Activated T-cell treated with anti-CD3 and anti-CD28 coated beads, Interleukin-2, amount 50 U/mL, for 24 hours (primary cell): ENCODE measurements around the gene ALPG.
"Not testable (repeated sequence)": the region's sequence is repeated elsewhere in the genome, so short reads cannot be mapped to it uniquely, and the experiment has no call there.

Experiments used
- DNase-seq: peaks from one replicate; pipeline ENCODE4 v3.0.0-alpha.2; 2020
- H3K27ac Mint-ChIP-seq: 2 replicates; pipeline ENCODE4 v1.8.0; 2020; ENCODE audit warnings: mild to moderate bottlenecking, mixed read lengths
- H3K27me3 Mint-ChIP-seq: 2 replicates; pipeline ENCODE4 v1.8.0; 2020; ENCODE audit warnings: mixed read lengths
- H3K36me3 Mint-ChIP-seq: 2 replicates; pipeline ENCODE4 v1.8.0; 2020; ENCODE audit warnings: low read depth, mixed read lengths
- H3K4me1 Mint-ChIP-seq: 2 replicates; pipeline ENCODE4 v1.8.0; 2020; ENCODE audit warnings: low read depth, mixed read lengths
- H3K4me3 Mint-ChIP-seq: 2 replicates; pipeline ENCODE4 v1.8.0; 2020; ENCODE audit warnings: mild to moderate bottlenecking, moderate library complexity, mixed read lengths
- H3K9me3 Mint-ChIP-seq: 2 replicates; pipeline ENCODE4 v1.8.0; 2020; ENCODE audit warnings: mixed read lengths

Gene ALPG

GRCh38 chr2:232418056-232418455 is 11.4 kb downstream of the ALPG start:
- DNase-seq, result no peak
- peak overlapping the region; percentile 47 for H3K4me3 Mint-ChIP-seq
- H3K36me3 Mint-ChIP-seq, result no peaks in the 10 kb centered on the region
- H3K27ac Mint-ChIP-seq, result no peak overlapping the region
- H3K9me3 Mint-ChIP-seq, result peaks cover 3% of the 10 kb centered on the region
- H3K27me3 Mint-ChIP-seq, result peaks cover 82% of the 10 kb centered on the region
- peaks cover 23% of the 10 kb centered on the region for H3K4me1 Mint-ChIP-seq

GRCh38 chr2:232418466-232419244 is 12.0 kb downstream of the ALPG start:
- H3K36me3 Mint-ChIP-seq, result no peaks in the 10 kb centered on the region
- DNase-seq, result no peak
- peaks cover 81% of the 10 kb centered on the region for H3K27me3 Mint-ChIP-seq
- peaks cover 3% of the 10 kb centered on the region for H3K9me3 Mint-ChIP-seq
- H3K4me3 Mint-ChIP-seq, result peak overlapping the region; percentile 47
- H3K27ac Mint-ChIP-seq, result no peak overlapping the region
- H3K4me1 Mint-ChIP-seq, result peaks cover 17% of the 10 kb centered on the region

GRCh38 chr2:232419245-232420072 is 12.8 kb downstream of the ALPG start:
- Mint-ChIP-seq H3K27ac (no peak overlapping the region), H3K36me3 (no peaks in the 10 kb centered on the region), H3K4me3 (peak overlapping the region; percentile 47), H3K9me3 (peaks cover 3% of the 10 kb centered on the region), H3K27me3 (peaks cover 80% of the 10 kb centered on the region), H3K4me1 (peaks cover 16% of the 10 kb centered on the region)
- DNase-seq, result no peak

GRCh38 chr2:232420073-232420454 is 13.4 kb downstream of the ALPG start:
- Mint-ChIP-seq H3K4me1 (peaks cover 16% of the 10 kb centered on the region), H3K36me3 (no peaks in the 10 kb centered on the region), H3K27ac (no peak overlapping the region), H3K27me3 (peaks cover 76% of the 10 kb centered on the region), H3K4me3 (peak overlapping the region; percentile 45), H3K9me3 (peaks cover 3% of the 10 kb centered on the region)
- DNase-seq, result no peak

GRCh38 chr2:232420463-232421188 is 14.0 kb downstream of the ALPG start:
- Mint-ChIP-seq H3K4me1 (peaks cover 16% of the 10 kb centered on the region), H3K36me3 (no peaks in the 10 kb centered on the region), H3K4me3 (peak overlapping the region; percentile 45), H3K9me3 (peaks cover 3% of the 10 kb centered on the region), H3K27ac (no peak overlapping the region), H3K27me3 (peaks cover 72% of the 10 kb centered on the region)
- DNase-seq, result peak; percentile 48

- no peaks in the 10 kb centered on the region for H3K36me3 Mint-ChIP-seq
- H3K27me3 Mint-ChIP-seq, result peaks cover 65% of the 10 kb centered on the region
- H3K27ac Mint-ChIP-seq, result no peak overlapping the region
- H3K4me3 Mint-ChIP-seq, result no peak overlapping the region
- peaks cover 16% of the 10 kb centered on the region for H3K4me1 Mint-ChIP-seq
- peaks cover 3% of the 10 kb centered on the region for H3K9me3 Mint-ChIP-seq
- no peak for DNase-seq
Observed at GRCh38 chr2:232421189-232421785, 14.6 kb downstream of the ALPG start.

- H3K27me3 Mint-ChIP-seq, result peaks cover 61% of the 10 kb centered on the region
Observed at GRCh38 chr2:232422051-232422450, 15.4 kb downstream of the ALPG start.

GRCh38 chr2:232422996-232423395 is 16.4 kb downstream of the ALPG start:
- H3K27me3 Mint-ChIP-seq, result peaks cover 54% of the 10 kb centered on the region
- peaks cover 16% of the 10 kb centered on the region for H3K4me1 Mint-ChIP-seq
- H3K9me3 Mint-ChIP-seq, H3K4me3 Mint-ChIP-seq, H3K27ac Mint-ChIP-seq, DNase-seq, H3K36me3 Mint-ChIP-seq: not testable (repeated sequence)

More at GRCh38 chr2:232422051-232422450, 15.4 kb downstream of the ALPG start:
- Mint-ChIP-seq H3K9me3 (peaks cover 3% of the 10 kb centered on the region), H3K4me1 (peaks cover 16% of the 10 kb centered on the region), H3K27ac (no peak overlapping the region), H3K36me3 (no peaks in the 10 kb centered on the region), H3K4me3 (no peak overlapping the region)
- DNase-seq, result no peak

GRCh38 chr2:232423407-232423806 is 16.8 kb downstream of the ALPG start:
- Mint-ChIP-seq H3K27me3 (peaks cover 50% of the 10 kb centered on the region), H3K4me1 (peaks cover 14% of the 10 kb centered on the region)
- H3K36me3 Mint-ChIP-seq, H3K4me3 Mint-ChIP-seq, H3K27ac Mint-ChIP-seq, DNase-seq, H3K9me3 Mint-ChIP-seq: not testable (repeated sequence)

- Mint-ChIP-seq H3K36me3 (no peaks in the 10 kb centered on the region), H3K9me3 (no peaks in the 10 kb centered on the region), H3K27me3 (peaks cover 3% of the 10 kb centered on the region), H3K27ac (no peak overlapping the region), H3K4me3 (no peak overlapping the region), H3K4me1 (no peaks in the 10 kb centered on the region)
- DNase-seq, result no peak
Observed at GRCh38 chr2:232431705-232432590, 25.3 kb downstream of the ALPG start.

- H3K4me1 Mint-ChIP-seq, result no peaks in the 10 kb centered on the region
- H3K9me3 Mint-ChIP-seq, result no peaks in the 10 kb centered on the region
- peaks cover 6% of the 10 kb centered on the region for H3K27me3 Mint-ChIP-seq
- no peaks in the 10 kb centered on the region for H3K36me3 Mint-ChIP-seq
- DNase-seq, result no peak
- H3K27ac Mint-ChIP-seq, result no peak overlapping the region
- H3K4me3 Mint-ChIP-seq, result no peak overlapping the region
Observed at GRCh38 chr2:232432598-232433184, 26.0 kb downstream of the ALPG start.

GRCh38 chr2:232433622-232434021 is 27.0 kb downstream of the ALPG start:
- not testable (repeated sequence) for H3K9me3 Mint-ChIP-seq, H3K4me1 Mint-ChIP-seq, H3K27ac Mint-ChIP-seq, H3K4me3 Mint-ChIP-seq, H3K36me3 Mint-ChIP-seq, H3K27me3 Mint-ChIP-seq, DNase-seq

GRCh38 chr2:232434091-232434490 is 27.4 kb downstream of the ALPG start:
- Mint-ChIP-seq H3K9me3 (no peaks in the 10 kb centered on the region), H3K27me3 (peaks cover 6% of the 10 kb centered on the region), H3K27ac (no peak overlapping the region), H3K4me1 (no peaks in the 10 kb centered on the region), H3K36me3 (no peaks in the 10 kb centered on the region), H3K4me3 (no peak overlapping the region)
- no peak for DNase-seq
